ENCODE data around the gene KCNH8.

Gene KCNH8

DNA sequence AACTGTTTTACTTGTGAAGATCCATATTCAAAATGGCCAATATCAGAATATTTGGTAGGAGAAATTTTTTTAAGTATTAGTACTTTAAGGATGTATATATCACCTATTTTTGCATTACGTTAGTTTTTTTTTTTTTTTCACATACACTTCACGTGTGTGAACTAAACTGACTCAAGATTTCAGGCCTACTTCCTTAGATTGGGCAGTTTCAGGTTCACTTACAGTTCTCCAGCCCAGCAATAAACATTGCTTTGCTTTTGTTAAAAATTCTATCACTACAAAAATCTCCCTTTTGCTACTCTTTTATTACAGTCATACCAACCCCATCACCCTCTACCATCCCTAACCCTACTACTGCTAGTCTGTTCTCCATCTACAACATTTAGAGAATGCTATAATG, 183.6 kb downstream of the KCNH8 start:
- TF ChIP-seq, protein P1, sequence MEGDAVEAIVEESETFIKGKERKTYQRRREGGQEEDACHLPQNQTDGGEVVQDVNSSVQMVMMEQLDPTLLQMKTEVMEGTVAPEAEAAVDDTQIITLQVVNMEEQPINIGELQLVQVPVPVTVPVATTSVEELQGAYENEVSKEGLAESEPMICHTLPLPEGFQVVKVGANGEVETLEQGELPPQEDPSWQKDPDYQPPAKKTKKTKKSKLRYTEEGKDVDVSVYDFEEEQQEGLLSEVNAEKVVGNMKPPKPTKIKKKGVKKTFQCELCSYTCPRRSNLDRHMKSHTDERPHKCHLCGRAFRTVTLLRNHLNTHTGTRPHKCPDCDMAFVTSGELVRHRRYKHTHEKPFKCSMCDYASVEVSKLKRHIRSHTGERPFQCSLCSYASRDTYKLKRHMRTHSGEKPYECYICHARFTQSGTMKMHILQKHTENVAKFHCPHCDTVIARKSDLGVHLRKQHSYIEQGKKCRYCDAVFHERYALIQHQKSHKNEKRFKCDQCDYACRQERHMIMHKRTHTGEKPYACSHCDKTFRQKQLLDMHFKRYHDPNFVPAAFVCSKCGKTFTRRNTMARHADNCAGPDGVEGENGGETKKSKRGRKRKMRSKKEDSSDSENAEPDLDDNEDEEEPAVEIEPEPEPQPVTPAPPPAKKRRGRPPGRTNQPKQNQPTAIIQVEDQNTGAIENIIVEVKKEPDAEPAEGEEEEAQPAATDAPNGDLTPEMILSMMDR (IDR thresholded peaks at IDR 0.05; ENCODE audit: low read depth, low read length): no peak
- H3K4me3 ChIP-seq (ENCODE audit: low read depth, low read length): no peak overlapping the region

DNA sequence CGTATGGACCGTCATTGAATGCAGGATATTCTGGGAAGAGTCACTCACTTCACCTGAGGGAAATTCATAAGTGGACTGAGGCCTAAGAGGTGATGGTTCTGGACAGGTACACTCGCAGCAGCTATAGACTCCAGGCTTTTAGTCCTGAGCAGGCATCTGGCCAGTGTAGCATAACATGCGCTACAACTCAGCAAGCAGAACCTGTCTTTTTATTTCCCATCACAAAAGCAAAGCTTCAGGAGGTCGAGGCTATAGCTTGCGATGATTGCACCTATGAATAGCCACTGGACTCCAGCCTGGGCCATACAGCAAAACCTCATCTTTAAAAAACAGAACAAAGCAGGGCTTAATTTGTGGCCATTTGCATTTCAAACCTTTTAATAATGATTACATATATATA, 185.8 kb downstream of the KCNH8 start:
- TF ChIP-seq, protein P1 (IDR thresholded peaks at IDR 0.05; ENCODE audit: low read depth, low read length): no peak
- no peak overlapping the region for H3K4me3 ChIP-seq (ENCODE audit: low read depth, low read length)

DNA sequence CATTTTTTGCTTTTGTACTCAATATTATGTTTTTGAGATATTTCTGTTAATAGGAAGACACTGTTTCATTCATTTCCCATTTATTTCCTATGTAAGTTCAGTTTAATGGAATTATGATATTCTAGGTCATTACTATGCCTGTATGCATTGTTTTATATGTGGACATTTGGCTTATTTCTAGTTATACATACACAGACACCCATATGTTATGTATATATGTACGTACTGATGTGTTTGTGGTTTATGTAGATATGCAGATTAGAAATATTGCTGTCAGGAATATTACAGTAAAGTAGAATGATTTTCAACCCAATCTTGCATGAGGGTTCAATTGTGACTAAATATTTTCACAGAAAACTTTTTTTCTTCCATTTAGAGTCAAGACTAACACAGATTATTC, 190.5 kb downstream of the KCNH8 start:
- H3K4me3 ChIP-seq (ENCODE audit: low read depth, low read length): no peak overlapping the region
- TF ChIP-seq, protein P1 (IDR thresholded peaks at IDR 0.05; ENCODE audit: low read depth, low read length): no peak

DNA sequence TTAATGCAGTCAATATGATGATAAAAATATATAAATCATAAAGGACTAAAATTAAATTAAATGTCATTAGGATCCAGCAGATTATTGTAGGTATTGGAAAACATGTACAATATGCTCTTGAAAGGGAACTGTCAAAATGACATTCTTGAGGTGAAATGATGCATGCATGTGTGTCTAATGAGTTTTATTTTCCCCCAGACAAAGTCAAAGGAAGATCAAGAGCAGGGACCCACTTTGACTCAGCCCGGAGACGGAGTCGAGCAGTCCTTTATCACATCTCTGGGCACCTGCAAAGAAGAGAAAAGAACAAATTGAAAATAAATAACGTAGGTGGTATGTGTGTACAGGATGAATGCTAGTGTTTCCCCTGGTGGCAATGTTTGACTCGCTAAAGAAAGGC, 194.1 kb downstream of the KCNH8 start:
- TF ChIP-seq, protein P1 (IDR thresholded peaks at IDR 0.05; ENCODE audit: low read depth, low read length): no peak
- H3K4me3 ChIP-seq (ENCODE audit: low read depth, low read length): no peak overlapping the region

DNA sequence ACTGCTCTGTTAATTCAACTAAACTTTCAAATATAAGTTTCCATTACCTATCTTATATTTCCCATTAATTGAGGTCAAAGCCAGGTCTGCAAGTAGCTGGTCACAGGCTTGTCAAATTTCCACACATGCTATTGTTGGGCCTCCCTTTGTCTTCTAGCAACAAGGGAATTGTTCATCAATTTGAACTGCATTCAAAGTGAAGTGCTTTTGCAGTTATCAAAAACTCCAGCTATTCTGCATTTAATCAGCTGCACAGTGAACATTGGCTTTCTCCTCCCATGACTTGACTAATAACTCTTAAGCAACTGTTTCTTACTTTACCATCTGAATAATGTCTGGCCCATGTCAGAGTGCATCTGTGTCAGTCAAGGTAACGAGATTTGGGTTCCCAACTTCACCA, 198.4 kb downstream of the KCNH8 start:
- H3K4me3 ChIP-seq (ENCODE audit: low read depth, low read length): no peak overlapping the region
- TF ChIP-seq, protein P1 (IDR thresholded peaks at IDR 0.05; ENCODE audit: low read depth, low read length): no peak

DNA sequence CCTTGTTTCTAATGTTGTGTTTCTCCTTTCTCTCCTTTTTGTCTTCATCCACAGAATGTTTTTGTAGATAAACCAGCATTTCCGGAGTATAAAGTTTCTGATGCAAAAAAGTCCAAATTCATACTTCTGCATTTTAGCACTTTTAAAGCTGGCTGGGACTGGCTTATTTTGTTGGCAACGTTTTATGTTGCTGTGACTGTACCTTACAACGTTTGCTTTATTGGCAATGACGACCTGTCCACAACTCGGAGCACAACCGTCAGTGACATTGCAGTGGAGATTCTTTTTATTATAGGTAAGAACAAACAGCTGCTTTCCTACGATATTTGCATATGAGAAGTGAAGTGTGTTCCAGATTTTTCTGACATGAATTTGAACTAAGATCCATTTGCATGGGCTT, 199.4 kb downstream of the KCNH8 start:
- TF ChIP-seq, protein P1 (IDR thresholded peaks at IDR 0.05; ENCODE audit: low read depth, low read length): no peak
- H3K4me3 ChIP-seq (ENCODE audit: low read depth, low read length): no peak overlapping the region

DNA sequence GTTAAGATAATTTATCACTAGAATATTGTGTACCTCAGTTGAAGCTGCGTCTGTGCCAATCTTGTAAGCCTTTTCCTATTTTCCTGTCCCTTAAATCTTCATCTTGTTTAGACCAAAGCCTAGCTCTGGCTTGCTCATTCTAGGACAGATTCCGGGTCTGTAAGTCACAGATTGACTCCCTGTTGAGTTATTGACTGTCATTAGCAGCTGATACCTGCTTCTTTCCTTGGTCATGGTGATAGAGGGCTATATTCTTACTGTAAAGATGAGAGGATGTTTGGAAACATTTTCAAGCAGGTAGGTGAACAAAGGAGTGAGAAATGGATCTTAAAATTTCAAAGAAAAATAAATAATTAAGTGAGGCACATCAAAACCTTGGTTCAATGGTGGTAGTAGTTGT, 200.2 kb downstream of the KCNH8 start:
- no peak overlapping the region for H3K4me3 ChIP-seq (ENCODE audit: low read depth, low read length)
- TF ChIP-seq, protein P1 (IDR thresholded peaks at IDR 0.05; ENCODE audit: low read depth, low read length): no peak
